ENCODE measurements around the gene TRIM2. TPM values are rescaled to one million over a fixed set of nuclear protein-coding genes. Genes with fewer than 3 reads are reported as not detected.

TRIM2 gene
- total RNA-seq, 2 experiments from 2014 or later = 1.7 to 2.9 TPM

DNA sequence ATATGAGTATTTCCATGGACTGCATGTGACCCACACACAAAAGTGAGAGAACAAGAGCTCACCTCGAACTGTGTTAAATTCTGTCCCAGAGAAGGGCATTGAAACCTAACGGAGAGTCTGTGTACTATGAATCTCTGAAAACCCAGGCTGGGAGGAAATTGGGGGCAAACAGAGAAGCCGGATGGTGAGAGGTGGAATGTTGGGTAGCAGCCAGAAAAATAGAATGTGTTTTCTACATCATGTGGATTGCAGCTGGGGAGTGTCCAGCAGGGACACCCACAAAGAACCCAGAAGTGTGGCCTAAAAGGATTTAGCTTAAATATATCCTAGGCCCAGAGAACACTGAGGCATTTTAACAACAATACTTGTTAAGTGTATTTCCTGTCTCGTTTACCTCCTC lies 178.9 kb downstream of the TRIM2 start:
- H3K36me3 Mint-ChIP-seq = peaks cover 5% of the 10 kb centered on the region
- no peak overlapping the region for H3K27ac Mint-ChIP-seq
- DNase-seq = no peak
- H3K27me3 Mint-ChIP-seq = no peaks in the 10 kb centered on the region
- intact Hi-C loops (cut with micrococcal nuclease) = no loop called here
- no peaks in the 10 kb centered on the region for H3K4me1 Mint-ChIP-seq (ENCODE audit: low read depth)
- ChIA-PET CTCF (no interaction called here), POLR2A (no interaction called here)
- H3K4me3 Mint-ChIP-seq = no peak overlapping the region
- H3K9me3 Mint-ChIP-seq = no peaks in the 10 kb centered on the region

DNA sequence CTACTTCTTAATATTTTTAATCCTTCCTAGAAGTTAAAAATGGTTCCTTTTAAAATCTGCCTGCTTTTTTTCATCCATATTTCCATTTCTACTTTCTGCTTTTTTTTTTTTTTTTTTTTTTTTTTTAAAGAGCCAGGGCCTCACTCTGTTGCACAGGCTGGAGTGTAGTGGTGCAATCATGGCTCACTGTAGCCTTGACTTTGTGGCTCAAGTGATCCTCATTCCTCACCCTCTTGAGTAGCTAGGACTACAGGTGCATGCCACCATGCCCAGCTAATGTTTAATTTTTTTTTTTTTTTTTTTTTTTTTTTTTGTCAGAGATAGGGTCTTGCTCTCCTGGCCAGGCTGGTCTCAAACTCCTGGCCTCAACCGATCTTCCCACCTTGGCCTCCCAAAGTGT lies 179.9 kb downstream of the TRIM2 start:
- intact Hi-C loops (cut with micrococcal nuclease) = no loop called here
- ChIA-PET CTCF (no interaction called here), POLR2A (no interaction called here)
- Mint-ChIP-seq H3K4me3 (no peak overlapping the region), H3K4me1 (ENCODE audit: low read depth) (no peaks in the 10 kb centered on the region), H3K27me3 (no peaks in the 10 kb centered on the region), H3K36me3 (peaks cover 5% of the 10 kb centered on the region), H3K9me3 (no peaks in the 10 kb centered on the region), H3K27ac (no peak overlapping the region)
- DNase-seq = no peak

DNA sequence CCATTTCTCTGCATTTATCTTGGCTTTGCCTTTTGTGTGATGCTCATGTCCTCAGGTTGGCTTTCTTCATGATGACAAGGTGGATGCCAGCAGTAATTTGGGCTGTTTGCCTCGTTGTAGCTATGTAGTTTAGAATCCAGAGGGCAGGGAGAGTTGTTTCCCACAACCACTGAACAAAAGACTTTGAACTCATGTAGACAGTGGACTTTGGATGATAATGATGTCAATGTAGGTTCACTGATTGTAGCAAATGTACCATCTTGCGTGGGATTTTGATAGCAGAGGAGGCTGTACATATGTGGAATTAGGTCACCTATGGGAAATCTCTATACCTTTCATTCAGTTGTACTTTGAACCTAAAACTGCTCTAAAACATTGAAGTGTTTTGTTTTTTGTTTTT lies 181.5 kb downstream of the TRIM2 start:
- no peaks in the 10 kb centered on the region for H3K4me1 Mint-ChIP-seq (ENCODE audit: low read depth)
- H3K4me3 Mint-ChIP-seq = no peak overlapping the region
- H3K27ac Mint-ChIP-seq = no peak overlapping the region
- ChIA-PET POLR2A (no interaction called here), CTCF (no interaction called here)
- H3K36me3 Mint-ChIP-seq = peaks cover 5% of the 10 kb centered on the region
- no peaks in the 10 kb centered on the region for H3K9me3 Mint-ChIP-seq
- intact Hi-C loops (cut with micrococcal nuclease) = no loop called here
- no peak for DNase-seq
- H3K27me3 Mint-ChIP-seq = no peaks in the 10 kb centered on the region

DNA sequence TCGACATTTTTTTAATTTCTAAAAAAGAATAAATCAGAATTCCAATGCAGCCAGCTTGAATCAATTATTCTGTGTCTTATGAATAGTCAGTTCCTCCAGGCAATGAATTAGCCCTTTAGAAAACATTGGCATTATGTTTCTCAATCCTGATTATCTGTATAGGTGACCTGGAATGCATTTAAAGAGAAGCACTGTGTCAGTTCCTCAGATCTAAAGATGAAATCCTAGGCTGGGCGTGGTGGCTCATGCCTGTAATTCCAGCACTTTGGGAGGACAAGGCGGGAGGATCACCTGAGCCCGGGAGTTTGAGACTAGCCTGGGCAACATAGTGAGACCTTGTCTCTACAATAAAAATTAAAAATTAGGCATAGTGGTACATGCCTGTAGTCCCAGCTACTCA lies 183.7 kb downstream of the TRIM2 start:
- no peaks in the 10 kb centered on the region for H3K27me3 Mint-ChIP-seq
- ChIA-PET POLR2A (no interaction called here), CTCF (no interaction called here)
- H3K4me1 Mint-ChIP-seq (ENCODE audit: low read depth) = no peaks in the 10 kb centered on the region
- H3K36me3 Mint-ChIP-seq = peaks cover 5% of the 10 kb centered on the region
- no peak overlapping the region for H3K27ac Mint-ChIP-seq
- H3K4me3 Mint-ChIP-seq = no peak overlapping the region
- H3K9me3 Mint-ChIP-seq = no peaks in the 10 kb centered on the region
- intact Hi-C loops (cut with micrococcal nuclease) = no loop called here
- no peak for DNase-seq

Other genes with a start within 250 kb of the TRIM2 start
- gene MND1, start 140.2 kb downstream of the TRIM2 start, total RNA-seq = 10 to 100 TPM; 32.0 to 36.1 TPM

Measured in activated CD4-positive, alpha-beta memory T cell treated with anti-CD3 and anti-CD28 coated beads for 36 hours (primary cell).